Activated naive CD4-positive, alpha-beta T cell treated with anti-CD3 and anti-CD28 coated beads, Interleukin-2, amount 10 ng/mL, durations not matched to agents 7 days and 5 days (primary cell): Measurements from ENCODE around the gene FYB2.
A peak's percentile ranks its signal among the peaks of the same experiment; 100 is the strongest.

ENCODE experiments used
- CTCF ChIA-PET: fragments of 350-600 bp; sonication (Branson Sonifier 250); formaldehyde crosslinking; loops from one replicate; lab custom pipeline; 2021; ENCODE audit warnings: antibody characterized with exemption; lab: Charles Lee
- DNase-seq: peaks from one replicate; pipeline ENCODE4 v3.0.0-alpha.2; 2020
- H3K27ac Mint-ChIP-seq: one replicate; pipeline ENCODE4 v1.8.0; 2021; ENCODE audit warnings: mild to moderate bottlenecking, moderate library complexity, mixed read lengths
- H3K27me3 Mint-ChIP-seq: one replicate; pipeline ENCODE4 v1.8.0; 2021; ENCODE audit warnings: mild to moderate bottlenecking, mixed read lengths
- H3K36me3 Mint-ChIP-seq: one replicate; pipeline ENCODE4 v1.8.0; 2021; ENCODE audit warnings: mixed read lengths
- H3K4me1 Mint-ChIP-seq: one replicate; pipeline ENCODE4 v1.8.0; 2021; ENCODE audit warnings: mixed read lengths
- H3K4me3 Mint-ChIP-seq: one replicate; pipeline ENCODE4 v1.8.0; 2021; ENCODE audit warnings: mild to moderate bottlenecking, moderate library complexity, mixed read lengths
- H3K9me3 Mint-ChIP-seq: one replicate; pipeline ENCODE4 v1.8.0; 2021; ENCODE audit warnings: mixed read lengths

The FYB2 gene

GRCh38 chr1:56821462-56821797, 2.2 kb upstream of the FYB2 start:
- H3K4me3 Mint-ChIP-seq, result no peak overlapping the region

DNA sequence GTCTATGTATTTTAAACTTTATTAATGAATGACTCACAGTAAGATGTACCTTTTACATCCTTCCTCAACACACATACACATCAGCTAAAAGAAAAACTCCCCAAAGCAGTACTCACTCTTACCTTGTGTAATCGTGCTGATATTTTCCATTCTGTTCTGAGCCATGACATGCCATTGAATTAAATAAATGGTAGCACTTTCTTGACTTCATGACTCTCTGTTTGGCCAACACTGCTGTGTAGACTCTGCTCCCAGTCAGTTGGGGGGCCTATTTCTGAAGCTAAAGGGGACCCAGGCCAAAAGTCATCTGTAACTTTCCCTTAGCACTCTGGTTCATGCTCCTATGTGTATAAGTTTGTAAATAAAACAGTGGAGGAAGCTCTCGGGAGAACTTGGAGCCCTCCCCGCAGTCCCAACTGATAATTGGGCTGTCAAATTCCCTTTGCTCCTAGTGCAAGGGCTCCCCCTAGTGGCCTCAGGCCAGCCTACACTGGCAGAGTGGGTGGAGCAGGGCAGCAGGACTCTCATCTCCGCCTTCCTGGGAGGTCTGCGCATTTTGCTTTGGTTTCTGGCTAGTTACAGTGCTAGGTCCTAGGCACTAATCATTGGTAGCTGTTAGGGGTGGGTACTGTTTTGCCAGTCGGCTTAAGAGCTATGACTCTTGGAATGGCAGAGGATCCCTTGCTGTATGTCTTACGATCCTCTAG, 1.7 kb upstream of the FYB2 start:
- Mint-ChIP-seq H3K27ac (no peak overlapping the region), H3K36me3 (no peaks in the 10 kb centered on the region), H3K27me3 (no peaks in the 10 kb centered on the region), H3K9me3 (no peaks in the 10 kb centered on the region), H3K4me3 (no peak overlapping the region), H3K4me1 (no peaks in the 10 kb centered on the region)
- DNase-seq, result peak; percentile 77
- CTCF ChIA-PET, result interaction anchor here (0.6 to 2.2 kb wide), 10 partner anchors 10 to 1442 kb away, joined by 3 to 12 read pairs (median 4); no protein-coding TSS in a partner anchor

More at GRCh38 chr1:56821462-56821797, 2.2 kb upstream of the FYB2 start:
- no peaks in the 10 kb centered on the region for H3K4me1 Mint-ChIP-seq
- CTCF ChIA-PET, result interaction anchor here (1.2 to 2.2 kb wide), 5 partner anchors 10 to 252 kb away, joined by 3 to 12 read pairs (median 5); no protein-coding TSS in a partner anchor
- H3K36me3 Mint-ChIP-seq, result no peaks in the 10 kb centered on the region
- no peak overlapping the region for H3K27ac Mint-ChIP-seq
- DNase-seq, result no peak
- no peaks in the 10 kb centered on the region for H3K9me3 Mint-ChIP-seq
- no peaks in the 10 kb centered on the region for H3K27me3 Mint-ChIP-seq

DNA sequence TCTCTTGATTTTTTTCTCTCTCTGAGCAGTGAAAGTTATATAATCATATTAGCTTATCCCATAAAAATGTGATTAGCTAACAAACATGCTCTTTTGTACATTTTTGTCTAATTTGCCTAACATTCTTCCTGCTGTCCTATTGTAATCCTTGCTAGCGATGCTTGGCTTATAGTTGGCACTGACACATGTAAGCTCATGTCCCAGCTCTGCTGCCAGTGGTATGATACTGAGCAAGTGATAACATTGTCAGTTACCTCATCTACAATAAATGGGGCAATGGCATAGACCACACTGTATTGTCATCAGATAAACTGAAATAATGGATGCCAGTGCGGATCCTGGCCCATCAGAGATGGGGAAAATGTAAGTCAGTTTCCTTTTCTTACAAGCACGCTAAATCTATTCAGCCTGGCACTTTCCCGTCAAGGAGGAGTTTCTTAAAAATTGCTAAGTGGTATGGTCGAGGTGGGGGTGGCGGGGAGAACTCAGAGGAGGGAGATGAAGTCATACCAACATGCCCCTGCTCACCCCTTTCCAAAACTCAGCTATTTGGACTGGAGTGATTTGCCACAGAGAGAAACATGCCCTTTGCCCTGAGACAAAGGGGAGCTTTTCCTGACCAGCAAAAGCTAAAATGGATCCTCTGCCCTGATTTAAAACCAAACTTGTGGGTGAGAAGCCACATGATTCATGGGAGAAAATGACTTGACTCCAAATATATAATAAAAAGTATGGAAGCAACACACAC, 1.3 kb downstream of the FYB2 start:
- Mint-ChIP-seq H3K27ac (no peak overlapping the region), H3K9me3 (no peaks in the 10 kb centered on the region), H3K4me1 (no peaks in the 10 kb centered on the region), H3K4me3 (no peak overlapping the region), H3K27me3 (no peaks in the 10 kb centered on the region), H3K36me3 (no peaks in the 10 kb centered on the region)
- CTCF ChIA-PET, result no interaction called here
- no peak for DNase-seq

DNA sequence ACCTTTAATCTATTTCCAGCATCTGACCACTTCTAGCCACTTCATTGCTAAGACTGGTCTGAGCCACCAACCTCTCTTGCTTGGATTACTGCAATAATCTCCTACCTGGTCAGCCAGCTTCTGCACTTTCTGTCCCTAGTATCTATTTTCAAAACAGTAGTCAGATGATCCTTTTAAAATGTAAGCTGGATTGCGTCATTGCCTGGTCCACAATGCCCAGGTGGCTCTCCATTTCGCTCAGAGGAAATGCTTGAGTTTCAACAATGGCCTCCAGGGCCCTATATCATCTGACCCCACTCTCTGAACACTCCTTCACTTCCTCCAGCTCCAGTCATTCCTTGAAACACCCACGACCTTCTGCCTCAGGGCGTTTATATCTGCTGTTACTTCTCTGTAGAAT, 2.3 kb downstream of the FYB2 start:
- Mint-ChIP-seq H3K4me3 (no peak overlapping the region), H3K9me3 (no peaks in the 10 kb centered on the region), H3K27ac (no peak overlapping the region), H3K4me1 (no peaks in the 10 kb centered on the region), H3K27me3 (no peaks in the 10 kb centered on the region), H3K36me3 (no peaks in the 10 kb centered on the region)
- DNase-seq, result no peak
- CTCF ChIA-PET, result interaction anchor here (1.0 kb wide), 1 partner anchor 9 kb away, joined by 3 read pairs; no protein-coding TSS in a partner anchor

DNA sequence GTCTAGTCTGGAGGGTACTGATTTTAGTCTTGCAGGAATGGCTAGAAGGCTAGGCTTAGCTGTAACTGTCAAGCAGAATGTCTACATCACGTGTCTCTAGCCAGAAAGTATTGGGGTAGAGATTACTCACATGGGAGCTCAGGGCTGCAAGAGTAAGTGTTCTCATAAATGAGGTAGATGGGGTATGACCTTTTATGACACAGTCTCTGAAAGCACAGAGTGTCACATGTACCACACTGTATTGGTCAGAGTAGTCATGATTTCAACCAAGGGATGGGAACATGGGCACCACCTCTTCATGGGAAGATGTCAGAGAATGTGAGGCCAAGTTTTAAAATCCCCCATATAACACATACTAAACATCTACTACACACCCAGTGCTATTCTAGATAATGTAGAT, 2.9 kb downstream of the FYB2 start:
- Mint-ChIP-seq H3K36me3 (no peaks in the 10 kb centered on the region), H3K27me3 (no peaks in the 10 kb centered on the region), H3K9me3 (no peaks in the 10 kb centered on the region), H3K4me3 (no peak overlapping the region), H3K27ac (no peak overlapping the region), H3K4me1 (no peaks in the 10 kb centered on the region)
- no peak for DNase-seq
- CTCF ChIA-PET, result interaction anchor here (1.0 kb wide), 1 partner anchor 9 kb away, joined by 3 read pairs; no protein-coding TSS in a partner anchor

DNA sequence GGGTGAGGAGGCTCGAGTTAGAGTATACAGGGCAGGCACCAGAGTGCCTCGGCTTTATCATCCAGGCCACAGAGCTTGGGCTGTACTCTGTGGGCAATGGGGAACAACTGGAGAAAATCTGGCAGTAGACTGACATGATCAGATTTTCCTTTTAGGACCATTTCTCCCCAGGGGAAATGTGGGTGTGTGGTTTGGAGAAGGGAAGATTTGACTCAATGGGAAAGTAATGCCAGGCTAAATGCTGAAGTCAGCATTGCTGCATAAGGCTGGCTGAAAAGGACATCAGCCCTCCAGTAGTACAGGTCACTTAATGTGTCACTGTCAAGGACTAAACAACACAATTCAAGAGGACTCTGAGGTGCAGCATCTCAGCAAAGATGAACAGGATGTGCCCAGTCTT, 5.0 kb downstream of the FYB2 start:
- Mint-ChIP-seq H3K9me3 (no peaks in the 10 kb centered on the region), H3K4me1 (no peaks in the 10 kb centered on the region), H3K4me3 (no peak overlapping the region), H3K36me3 (no peaks in the 10 kb centered on the region), H3K27ac (no peak overlapping the region), H3K27me3 (no peaks in the 10 kb centered on the region)
- DNase-seq, result no peak
- CTCF ChIA-PET, result no interaction called here

DNA sequence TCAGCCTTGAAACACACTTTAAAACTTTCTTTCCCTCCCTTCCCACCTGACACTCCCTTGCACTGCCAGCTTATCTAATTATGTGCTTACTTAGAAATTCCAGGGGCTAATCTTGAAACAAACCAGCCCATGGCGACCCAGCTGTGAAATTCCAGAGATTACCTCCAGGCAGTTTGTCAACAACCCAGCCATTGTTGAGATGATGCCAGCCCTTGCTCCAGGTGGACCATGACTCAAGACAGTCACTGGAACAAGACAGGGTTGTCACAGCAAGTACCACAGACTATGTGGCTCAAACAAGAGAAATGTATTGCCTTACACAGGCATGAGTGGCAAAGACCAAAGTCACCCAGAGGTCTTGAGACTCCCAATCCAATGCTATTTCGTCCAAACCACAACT, 7.9 kb downstream of the FYB2 start:
- no peaks in the 10 kb centered on the region for H3K4me1 Mint-ChIP-seq
- CTCF ChIA-PET, result interaction anchor here (1.9 kb wide), 1 partner anchor 10 kb away, joined by 12 read pairs; no protein-coding TSS in a partner anchor
- no peaks in the 10 kb centered on the region for H3K9me3 Mint-ChIP-seq
- H3K27me3 Mint-ChIP-seq, result no peaks in the 10 kb centered on the region
- H3K4me3 Mint-ChIP-seq, result no peak overlapping the region
- DNase-seq, result no peak
- no peak overlapping the region for H3K27ac Mint-ChIP-seq
- no peaks in the 10 kb centered on the region for H3K36me3 Mint-ChIP-seq

GRCh38 chr1:56808410-56808809, 10.8 kb downstream of the FYB2 start:
- no peaks in the 10 kb centered on the region for H3K9me3 Mint-ChIP-seq
- CTCF ChIA-PET, result interaction anchor here (1.3 kb wide), 1 partner anchor 13 kb away, joined by 5 read pairs; no protein-coding TSS in a partner anchor
- H3K4me1 Mint-ChIP-seq, result no peaks in the 10 kb centered on the region
- no peak for DNase-seq
- H3K36me3 Mint-ChIP-seq, result no peaks in the 10 kb centered on the region
- no peak overlapping the region for H3K27ac Mint-ChIP-seq
- H3K4me3 Mint-ChIP-seq, result no peak overlapping the region
- H3K27me3 Mint-ChIP-seq, result no peaks in the 10 kb centered on the region

DNA sequence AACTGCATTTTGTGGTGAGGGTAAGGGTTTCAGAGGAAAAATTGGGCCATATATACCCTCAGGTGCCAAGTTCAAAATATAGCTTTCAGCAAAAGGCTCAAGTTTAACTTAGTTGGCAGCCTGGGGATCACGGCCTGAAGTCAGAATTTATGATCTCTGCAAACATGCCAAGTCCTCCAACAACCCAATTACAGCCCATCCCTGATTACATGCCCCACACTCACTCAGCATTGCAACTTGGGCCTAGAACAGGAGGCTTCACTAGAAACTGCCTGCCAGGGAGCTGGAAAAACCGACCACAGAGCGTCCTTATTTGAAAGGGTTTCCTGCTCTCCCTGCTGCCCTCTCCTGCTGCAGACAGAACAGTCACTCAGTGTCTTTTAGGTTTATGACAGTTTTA, 12.4 kb downstream of the FYB2 start:
- Mint-ChIP-seq H3K9me3 (no peaks in the 10 kb centered on the region), H3K4me3 (no peak overlapping the region), H3K4me1 (no peaks in the 10 kb centered on the region), H3K27me3 (no peaks in the 10 kb centered on the region), H3K27ac (no peak overlapping the region), H3K36me3 (no peaks in the 10 kb centered on the region)
- CTCF ChIA-PET, result no interaction called here
- no peak for DNase-seq

- Mint-ChIP-seq H3K27ac (no peak overlapping the region), H3K9me3 (no peaks in the 10 kb centered on the region), H3K4me1 (no peaks in the 10 kb centered on the region), H3K4me3 (no peak overlapping the region), H3K36me3 (no peaks in the 10 kb centered on the region), H3K27me3 (no peaks in the 10 kb centered on the region)
- peak; percentile 27 for DNase-seq
- CTCF ChIA-PET, result interaction anchor here (1.4 kb wide), 1 partner anchor 82 kb away, joined by 4 read pairs; no protein-coding TSS in a partner anchor
Measured at GRCh38 chr1:56803561-56804156, 15.5 kb downstream of the FYB2 start.

- CTCF ChIA-PET, result no interaction called here
- no peak for DNase-seq
Measured at GRCh38 chr1:56799605-56800400, 19.4 kb downstream of the FYB2 start.

DNA sequence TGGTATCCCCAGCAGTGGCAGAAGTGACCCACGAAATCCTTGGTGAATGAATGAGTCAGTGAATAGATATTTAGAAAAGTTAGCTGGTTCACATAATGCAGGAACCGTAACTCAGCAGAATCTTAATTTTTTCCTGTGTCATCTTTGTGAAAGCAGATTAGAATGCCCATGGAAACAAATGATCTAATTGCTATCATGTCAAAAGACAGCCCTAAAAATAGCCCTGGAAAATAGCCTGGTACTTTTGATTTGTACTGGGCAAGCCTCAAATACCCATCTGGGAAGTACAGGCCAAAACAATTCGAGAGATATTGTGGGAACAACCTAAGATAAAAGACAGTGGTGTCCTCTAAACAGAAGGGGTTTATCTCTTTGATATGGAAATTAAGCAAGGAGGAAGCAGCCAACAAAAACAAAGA, 21.1 kb downstream of the FYB2 start:
- CTCF ChIA-PET, result interaction anchor here (1.2 kb wide), 1 partner anchor 22 kb away, joined by 3 read pairs; no protein-coding TSS in a partner anchor

More at GRCh38 chr1:56799605-56800400, 19.4 kb downstream of the FYB2 start:
- H3K27me3 Mint-ChIP-seq, result no peaks in the 10 kb centered on the region
- H3K4me1 Mint-ChIP-seq, result no peaks in the 10 kb centered on the region
- H3K4me3 Mint-ChIP-seq, result no peak overlapping the region
- H3K27ac Mint-ChIP-seq, result no peak overlapping the region
- H3K9me3 Mint-ChIP-seq, result no peaks in the 10 kb centered on the region
- no peaks in the 10 kb centered on the region for H3K36me3 Mint-ChIP-seq

DNA sequence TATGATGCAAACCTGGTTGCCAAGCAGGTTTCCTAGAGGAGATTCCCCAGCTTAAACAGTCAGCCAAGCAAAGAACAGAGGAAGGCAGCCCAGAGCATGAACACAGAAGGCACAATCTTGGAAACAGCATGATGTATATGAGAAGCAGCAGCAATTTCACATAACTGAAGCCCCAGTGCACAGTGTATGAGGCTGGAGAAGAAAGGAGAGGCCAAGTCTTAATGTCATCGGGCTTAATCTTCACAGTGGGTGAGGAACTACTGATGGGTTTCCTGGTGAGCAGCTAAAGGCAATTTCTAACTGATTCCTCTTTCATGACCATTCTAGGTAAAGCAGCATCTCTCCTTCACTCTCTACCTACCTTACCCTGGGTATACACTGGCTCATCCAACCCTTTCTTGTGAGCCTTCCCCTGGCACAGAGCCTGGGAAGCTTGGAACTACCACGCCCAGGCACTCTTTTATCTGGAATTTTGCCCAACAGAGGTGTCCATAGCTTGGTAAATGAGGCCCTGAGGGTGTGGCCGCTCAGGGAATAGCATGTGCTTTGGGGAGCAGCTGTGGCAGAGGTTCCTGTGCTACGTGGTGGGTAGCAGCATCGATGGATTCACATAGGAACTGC, 22.0 kb downstream of the FYB2 start:
- Mint-ChIP-seq H3K27me3 (no peaks in the 10 kb centered on the region), H3K9me3 (peaks cover 2% of the 10 kb centered on the region), H3K36me3 (no peaks in the 10 kb centered on the region), H3K4me1 (no peaks in the 10 kb centered on the region), H3K4me3 (no peak overlapping the region), H3K27ac (no peak overlapping the region)
- CTCF ChIA-PET, result interaction anchor here (1.2 kb wide), 1 partner anchor 23 kb away, joined by 3 read pairs; no protein-coding TSS in a partner anchor
- no peak for DNase-seq

More for the DNA sequence above, 21.1 kb downstream of the FYB2 start:
- Mint-ChIP-seq H3K27ac (no peak overlapping the region), H3K4me1 (no peaks in the 10 kb centered on the region), H3K36me3 (no peaks in the 10 kb centered on the region), H3K4me3 (no peak overlapping the region), H3K27me3 (no peaks in the 10 kb centered on the region), H3K9me3 (peaks cover 2% of the 10 kb centered on the region)
- DNase-seq, result no peak
